Measurements from ENCODE around the gene MGAT3. TPM values are rescaled to one million over a fixed set of nuclear protein-coding genes. Genes with fewer than 3 reads are reported as not detected.

MGAT3 gene
- total RNA-seq, 1 experiment from 2014 or later, result 5.0 TPM

GRCh38 chr22:39414886-39415285 is 41.9 kb upstream of the MGAT3 start:
- H2AFZ ChIP-seq (ENCODE audit: low read length), result no peak overlapping the region
- no peak overlapping the region for H4K91ac ChIP-seq (ENCODE audit: insufficient read length, low read depth, low read length)
- H3K79me2 ChIP-seq (ENCODE audit: insufficient read depth, low read length), result no peaks in the 10 kb centered on the region
- H3K18ac ChIP-seq (ENCODE audit: insufficient read length, low read depth, low read length), result no peak overlapping the region
- no peak overlapping the region for H2BK15ac ChIP-seq (ENCODE audit: low read depth, low read length)
- no peak overlapping the region for H3K4ac ChIP-seq (ENCODE audit: low read depth, low read length)
- Mint-ChIP-seq H3K36me3 (ENCODE audit: insufficient read depth in 1 of 3, low read depth in 3 of 3) (peaks cover 11 to 40% (median 29%) of the 10 kb centered on the region in 3 experiments; a peak in 6 of 7 replicates), H3K27ac (peak overlapping the region in 1 of 3 experiments; percentile 75; a peak in 1 of 7 replicates), H3K9me3 (no peaks in the 10 kb centered on the region), H3K4me1 (peaks cover 0 to 3% of the 10 kb centered on the region in 2 experiments; a peak in 1 of 4 replicates), H3K27me3 (ENCODE audit: low read depth) (no peaks in the 10 kb centered on the region; the same call in 1 of the 2 replicates), H3K4me3 (no peak overlapping the region)
- WGBS (ENCODE audit: extremely low coverage, insufficient read length, low lambda C conversion rate), result no CpG with 5 or more reads among the region's 11 CpGs
- peaks cover 2% of the 10 kb centered on the region for H4K20me1 ChIP-seq (ENCODE audit: control insufficient read depth, insufficient read depth, insufficient read length)
- no peak overlapping the region for H2BK120ac ChIP-seq (ENCODE audit: low read depth, low read length, poor library complexity, severe bottlenecking)
- H2BK20ac ChIP-seq (ENCODE audit: low read depth, low read length, poor library complexity, severe bottlenecking), result no peak overlapping the region
- H3K9ac ChIP-seq (ENCODE audit: extremely low read depth, insufficient read length, low read length), result no peak overlapping the region
- H3K79me1 ChIP-seq (ENCODE audit: insufficient read depth, low read depth, low read length, poor library complexity, severe bottlenecking), result no peaks in the 10 kb centered on the region
- H3K27ac ChIP-seq (ENCODE audit: insufficient read length, low read depth, low read length), result no peak overlapping the region
- no peak overlapping the region for H3K4me2 ChIP-seq (ENCODE audit: insufficient read depth, insufficient read length, low read length)
- H2BK12ac ChIP-seq (ENCODE audit: insufficient read length, low read depth, low read length), result no peak overlapping the region
- H3K4me1 ChIP-seq (ENCODE audit: insufficient read depth, low read length), result no peaks in the 10 kb centered on the region
- no peak overlapping the region for H3K56ac ChIP-seq (ENCODE audit: insufficient read length, low read depth, low read length)
- no peak overlapping the region for H4K8ac ChIP-seq (replicated peaks; ENCODE audit: insufficient read length, low read depth, low read length)
- no peak for TF ChIP-seq CTCF (conservative IDR thresholded peaks at IDR 0.05)
- no peak overlapping the region for H3K14ac ChIP-seq (ENCODE audit: insufficient read depth, low read length)
- no peak overlapping the region for H2AK5ac ChIP-seq (ENCODE audit: insufficient read length, low read length)
- no peak for DNase-seq
- no peaks in the 10 kb centered on the region for H3K9me3 ChIP-seq (ENCODE audit: control insufficient read depth, low read depth, low read length)
- no peak overlapping the region for H3K23ac ChIP-seq (ENCODE audit: insufficient read length, low read depth, low read length)
- no peak overlapping the region for H2BK5ac ChIP-seq (ENCODE audit: insufficient read length, low read length)
- no peaks in the 10 kb centered on the region for H3K23me2 ChIP-seq (ENCODE audit: insufficient read length, low read depth, low read length, poor library complexity, severe bottlenecking)
- H3K27me3 ChIP-seq (ENCODE audit: insufficient read depth, low read length), result no peaks in the 10 kb centered on the region
- no peak overlapping the region for H3T11ph ChIP-seq (ENCODE audit: low read length)
- H4K5ac ChIP-seq (ENCODE audit: insufficient read length, low read depth, low read length), result no peak overlapping the region

Measured in H9 (cell line).